ENCODE results near the gene CAPS. TPM values are rescaled to one million over a fixed set of nuclear protein-coding genes. Genes with fewer than 3 reads are reported as not detected.
A peak's percentile ranks its signal among the peaks of the same experiment; 100 is the strongest.
"Not testable (repeated sequence)": the region's sequence is repeated elsewhere in the genome, so short reads cannot be mapped to it uniquely, and the experiment has no call there.

The CAPS gene
- total and polyA plus RNA-seq, 3 donors from 2014 or later = 9.4 to 20.9 (median 13.9) TPM

- peaks cover 11% of the 10 kb centered on the region for H3K4me1 ChIP-seq
- peak; percentile 50 for DNase-seq
Observed at GRCh38 chr19:5960005-5961001, 46.2 kb downstream of the CAPS start.

GRCh38 chr19:5961641-5961968 is 47.6 kb downstream of the CAPS start:
- H3K36me3 ChIP-seq (ENCODE audit: low read depth, missing control alignments); H3K9me3 ChIP-seq; intact Hi-C loops (cut with DNase I; ENCODE audit: low total_unique reads); H3K4me3 ChIP-seq; DNase-seq; H3K4me1 ChIP-seq; H3K27me3 ChIP-seq; H3K27ac ChIP-seq: not testable (repeated sequence)
- WGBS, 2 donors = 74 to 91% methylated on average over 6 of the region's 6 CpGs

More at GRCh38 chr19:5960005-5961001, 46.2 kb downstream of the CAPS start:
- 67 to 84% methylated on average over 16 to 18 of the region's 18 CpGs for WGBS, 2 donors
- intact Hi-C loops (cut with DNase I; ENCODE audit: low total_unique reads) = no loop called here
- TF ChIP-seq CTCF (IDR thresholded peaks at IDR 0.05) = no peak
- no peak for TF ChIP-seq POLR2A (IDR thresholded peaks at IDR 0.05)
- Histone ChIP-seq H3K27ac (no peak overlapping the region), H3K4me3 (no peak overlapping the region), H3K36me3 (ENCODE audit: low read depth, missing control alignments) (no peaks in the 10 kb centered on the region), H3K27me3 (no peaks in the 10 kb centered on the region), H3K9me3 (no peaks in the 10 kb centered on the region)

- intact Hi-C loops (cut with DNase I; ENCODE audit: low total_unique reads) = no loop called here
- DNase-seq = no peak
- no peaks in the 10 kb centered on the region for H3K27me3 ChIP-seq
- no peak overlapping the region for H3K27ac ChIP-seq
- 75 to 81% methylated on average over 24 to 29 of the region's 29 CpGs for WGBS, 2 donors
- H3K36me3 ChIP-seq (ENCODE audit: low read depth, missing control alignments) = no peaks in the 10 kb centered on the region
- peaks cover 9% of the 10 kb centered on the region for H3K4me1 ChIP-seq
- H3K4me3 ChIP-seq = no peak overlapping the region
- no peak for TF ChIP-seq POLR2A (IDR thresholded peaks at IDR 0.05)
- TF ChIP-seq CTCF (IDR thresholded peaks at IDR 0.05) = no peak
- no peaks in the 10 kb centered on the region for H3K9me3 ChIP-seq
Observed at GRCh38 chr19:5961969-5962945, 48.2 kb downstream of the CAPS start.

- H3K9me3 ChIP-seq; H3K27ac ChIP-seq; DNase-seq; H3K36me3 ChIP-seq (ENCODE audit: low read depth, missing control alignments); H3K4me3 ChIP-seq; intact Hi-C loops (cut with DNase I; ENCODE audit: low total_unique reads); H3K27me3 ChIP-seq: not testable (repeated sequence)
- WGBS, 2 donors = 89 to 95% methylated on average over 6 of the region's 6 CpGs
- H3K4me1 ChIP-seq = peaks cover 17% of the 10 kb centered on the region
Observed at GRCh38 chr19:5963259-5963658, 49.2 kb downstream of the CAPS start.

DNA sequence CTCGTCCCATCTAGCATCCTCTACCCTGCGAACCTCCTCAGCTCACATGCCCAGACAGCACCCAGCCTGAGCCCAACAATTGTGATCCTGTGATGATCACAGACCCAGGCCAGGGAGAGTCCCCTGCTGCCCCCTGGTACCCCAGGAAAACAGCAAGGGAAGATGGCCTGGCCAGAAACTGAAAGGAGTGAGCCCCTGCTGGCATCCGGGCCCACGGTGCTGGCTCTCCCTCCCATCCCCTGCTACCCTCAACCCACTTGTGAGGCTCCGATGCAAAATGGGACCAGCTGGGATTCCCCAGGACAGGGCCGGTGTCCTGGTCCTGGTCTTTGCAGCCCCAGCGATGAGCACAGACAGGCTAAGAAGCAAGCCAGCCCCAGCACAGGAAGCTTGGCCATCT is 49.8 kb downstream of the CAPS start:
- H3K36me3 ChIP-seq (ENCODE audit: low read depth, missing control alignments) = no peaks in the 10 kb centered on the region
- TF ChIP-seq CTCF (IDR thresholded peaks at IDR 0.05) = no peak
- TF ChIP-seq POLR2A (IDR thresholded peaks at IDR 0.05) = no peak
- no peaks in the 10 kb centered on the region for H3K9me3 ChIP-seq
- intact Hi-C loops (cut with DNase I; ENCODE audit: low total_unique reads) = no loop called here
- 89 to 90% methylated on average over 4 of the region's 7 CpGs for WGBS, 2 donors
- H3K4me3 ChIP-seq = no peak overlapping the region
- H3K27me3 ChIP-seq = no peaks in the 10 kb centered on the region
- no peak for DNase-seq
- H3K27ac ChIP-seq = no peak overlapping the region
- H3K4me1 ChIP-seq = peaks cover 23% of the 10 kb centered on the region
